GM12874 (cell line): ENCODE results near the gene CA5A.

Experiments used
- CTCF ChIP-seq: IDR thresholded peaks from 2 replicates; pipeline ENCODE4 v1.5.1; 2011; ENCODE audit warnings: low read depth, mild to moderate bottlenecking, control low read depth, low read length, moderate library complexity; ENCODE audit not compliant: insufficient read depth

The CA5A gene

GRCh38 chr16:87843678-87844105 lies 92.6 kb downstream of the CA5A start:
- TF ChIP-seq CTCF = no peak

GRCh38 chr16:87842209-87842869 lies 94.0 kb downstream of the CA5A start:
- no peak for TF ChIP-seq CTCF

- no peak for TF ChIP-seq CTCF
Observed at GRCh38 chr16:87841340-87842208, 94.8 kb downstream of the CA5A start.

GRCh38 chr16:87840271-87840978 lies 95.9 kb downstream of the CA5A start:
- no peak for TF ChIP-seq CTCF

- no peak for TF ChIP-seq CTCF
Observed at GRCh38 chr16:87839542-87840270, 96.6 kb downstream of the CA5A start.

- TF ChIP-seq CTCF = no peak
Observed at GRCh38 chr16:87838643-87839541, 97.4 kb downstream of the CA5A start.
